ENCODE data around the gene SEC14L5.

DNA sequence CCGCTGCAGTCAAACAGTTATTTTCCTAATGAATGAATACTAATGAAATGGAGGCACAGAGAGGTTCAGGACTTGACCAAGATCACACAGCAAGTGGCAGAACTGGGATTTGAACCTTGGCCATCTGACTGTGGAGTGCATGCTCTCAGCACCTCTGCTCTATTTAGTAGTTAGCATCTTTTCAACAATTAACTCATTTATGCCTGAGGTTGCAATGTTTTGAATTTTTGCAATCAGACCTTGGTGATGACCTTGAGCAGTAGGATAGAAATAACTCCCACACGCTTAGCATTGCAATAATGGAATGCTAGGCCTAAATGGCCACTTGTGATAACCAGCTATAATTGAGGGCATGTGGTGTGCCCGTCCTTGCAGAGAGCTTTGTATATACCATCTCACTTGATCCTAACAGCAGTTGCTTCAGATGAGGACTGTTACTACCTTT is 44.6 kb downstream of the SEC14L5 start:
- TF ChIP-seq MLLT1 (IDR thresholded peaks at IDR 0.05) (no peak), CBX5 (IDR thresholded peaks at IDR 0.05; ENCODE audit: low read depth) (no peak), ETV6 (conservative IDR thresholded peaks at IDR 0.05 in 1 of 2, IDR thresholded peaks at IDR 0.05 in 1 of 2; ENCODE audit: borderline replicate concordance in 1 of 2, low read depth in 1 of 2) (no peak), POLR2AphosphoS5 (IDR thresholded peaks at IDR 0.05; ENCODE audit: low read length) (no peak), CTCF (IDR thresholded peaks at IDR 0.05 in 2 of 3, conservative IDR thresholded peaks at IDR 0.05 in 1 of 3; ENCODE audit: control insufficient read depth in 2 of 3, extremely low read depth in 1 of 3, insufficient read depth in 1 of 3, low read depth in 3 of 3, low read length in 3 of 3) (no peak), GATAD2B (conservative IDR thresholded peaks at IDR 0.05; ENCODE audit: low read depth) (no peak), PAX8 (IDR thresholded peaks at IDR 0.05) (no peak)

Measured in GM12878 (cell line).